ENCODE data around the gene SCIMP.
A peak's percentile ranks its signal among the peaks of the same experiment; 100 is the strongest.
"Not testable (repeated sequence)": the region's sequence is repeated elsewhere in the genome, so short reads cannot be mapped to it uniquely, and the experiment has no call there.

Gene SCIMP

GRCh38 chr17:5234645-5235576 lies at the start of gene SCIMP:
SCIMP (minus strand) TSS chr17:5234860; CDS start chr17:5234755, 105 bp downstream.
- no peak for DNase-seq

GRCh38 chr17:5283571-5284315 lies 49.1 kb upstream of the SCIMP start:
- DNase-seq: no peak

- DNase-seq: no peak
Observed at GRCh38 chr17:5282642-5283217, 48.1 kb upstream of the SCIMP start.

GRCh38 chr17:5281814-5282641 lies 47.4 kb upstream of the SCIMP start, which contains the start of gene RABEP1:
RABEP1 (plus strand) TSS chr17:5282284; CDS start chr17:5282487, 203 bp downstream.
- DNase-seq: peak; percentile 74

DNA sequence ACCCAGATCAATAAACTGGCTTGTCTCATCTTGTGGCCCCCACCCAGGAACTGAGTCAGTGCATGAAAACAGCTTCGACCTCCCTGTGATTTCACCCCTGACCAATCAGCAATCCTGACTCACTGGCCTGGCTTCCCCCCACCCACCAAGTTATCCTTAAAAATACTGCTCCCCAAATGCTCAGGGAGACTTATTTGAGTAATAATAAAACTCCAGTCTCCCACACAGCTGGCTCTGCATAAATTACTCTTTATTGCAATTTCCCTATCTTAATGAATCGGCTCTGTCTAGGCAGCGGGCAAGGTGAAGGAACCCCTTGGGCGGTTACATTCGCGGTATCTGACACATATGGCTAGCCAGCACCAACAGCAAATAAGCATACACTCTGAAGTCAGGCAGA lies 37.7 kb upstream of the SCIMP start:
- DNase-seq: no peak

- no peak for DNase-seq
Observed at GRCh38 chr17:5269241-5269960, 34.7 kb upstream of the SCIMP start.

- no peak for DNase-seq
Observed at GRCh38 chr17:5264893-5265292, 30.2 kb upstream of the SCIMP start.

DNA sequence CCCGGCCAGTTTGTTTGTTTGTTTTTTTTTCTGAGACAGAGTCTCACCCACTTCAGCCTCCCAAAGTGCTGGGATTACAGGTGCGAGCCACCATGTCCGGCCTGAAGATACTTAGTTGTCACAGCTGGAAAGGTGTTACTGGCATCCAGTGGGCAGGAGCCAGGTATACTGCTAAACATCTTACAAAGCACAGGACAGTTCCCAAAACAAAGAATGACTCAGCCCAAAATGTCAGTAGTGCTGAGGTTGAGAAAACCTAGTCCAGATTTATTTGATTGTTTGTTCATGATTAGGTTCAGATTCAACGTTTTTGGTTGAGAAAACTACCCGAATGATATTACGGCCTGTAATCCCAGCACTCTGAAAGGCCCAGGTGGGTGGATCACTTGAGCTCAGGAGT lies 28.8 kb upstream of the SCIMP start:
- no peak for DNase-seq

DNA sequence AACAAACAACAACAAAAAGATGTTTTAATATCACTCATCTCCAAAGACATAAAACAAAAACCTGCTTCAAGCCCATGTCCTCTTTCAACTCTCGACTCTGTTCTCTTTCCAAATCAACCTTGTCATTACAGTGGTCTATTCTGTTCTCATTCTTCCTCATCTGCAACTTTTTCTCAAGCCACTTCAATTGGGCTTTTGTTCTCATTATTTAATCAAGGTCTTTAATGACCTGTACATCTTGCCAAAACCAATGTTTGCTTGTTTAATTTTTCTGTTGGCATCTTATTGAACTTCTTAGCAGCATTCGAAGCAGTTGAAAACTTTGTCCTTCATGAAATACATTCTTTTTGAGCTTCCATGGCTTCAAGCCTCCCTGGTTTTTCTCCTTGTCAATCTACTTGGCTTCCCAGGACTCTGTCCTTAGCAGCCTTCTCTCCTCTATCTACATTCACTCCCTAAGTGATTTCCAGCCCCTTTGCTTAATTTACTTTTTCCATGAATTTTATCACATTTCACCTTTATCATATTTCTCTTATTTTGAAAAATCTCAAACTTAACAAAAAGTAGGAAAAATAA lies 27.8 kb upstream of the SCIMP start:
- DNase-seq: no peak

DNA sequence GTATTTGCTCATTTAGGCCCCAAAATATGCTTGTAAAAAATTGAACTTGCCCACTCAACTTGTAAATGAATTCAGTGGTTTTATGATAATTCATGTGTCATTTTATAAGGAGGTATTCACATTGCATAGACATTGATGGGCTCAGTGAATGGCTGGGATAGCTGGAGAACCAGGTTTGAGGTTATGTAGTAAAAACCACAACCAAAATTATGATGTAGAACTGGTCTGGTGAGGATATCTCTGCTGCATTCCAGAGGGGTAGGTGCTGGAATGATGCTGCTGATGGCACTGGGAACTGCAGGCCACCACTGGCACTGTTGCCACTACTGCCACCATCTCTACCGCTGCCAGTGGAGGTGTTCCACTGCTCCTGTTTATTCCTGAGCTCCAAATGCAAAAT lies 25.9 kb upstream of the SCIMP start:
- DNase-seq: no peak

DNA sequence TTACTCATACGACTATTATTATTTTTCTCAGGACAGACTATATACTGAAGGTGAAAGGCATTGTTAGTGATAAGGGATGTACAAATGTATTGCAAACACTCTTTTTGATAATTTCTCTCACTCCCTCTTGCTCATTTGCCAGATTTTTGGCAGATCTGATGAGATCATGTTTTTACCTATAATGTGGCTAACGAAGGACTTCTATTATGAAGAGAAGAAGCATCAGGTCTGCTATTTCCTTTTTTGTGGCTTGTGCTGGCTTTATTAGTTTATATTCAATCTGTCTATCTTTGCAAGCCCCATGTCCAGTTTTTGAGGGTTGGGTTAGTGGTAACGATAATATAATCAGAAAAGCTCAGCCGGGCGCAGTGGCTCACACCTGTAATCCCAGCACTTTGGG lies 22.5 kb upstream of the SCIMP start:
- no peak for DNase-seq

GRCh38 chr17:5254903-5255521 lies 20.4 kb upstream of the SCIMP start:
- no peak for DNase-seq

GRCh38 chr17:5254414-5254813 lies 19.8 kb upstream of the SCIMP start:
- no peak for DNase-seq

DNA sequence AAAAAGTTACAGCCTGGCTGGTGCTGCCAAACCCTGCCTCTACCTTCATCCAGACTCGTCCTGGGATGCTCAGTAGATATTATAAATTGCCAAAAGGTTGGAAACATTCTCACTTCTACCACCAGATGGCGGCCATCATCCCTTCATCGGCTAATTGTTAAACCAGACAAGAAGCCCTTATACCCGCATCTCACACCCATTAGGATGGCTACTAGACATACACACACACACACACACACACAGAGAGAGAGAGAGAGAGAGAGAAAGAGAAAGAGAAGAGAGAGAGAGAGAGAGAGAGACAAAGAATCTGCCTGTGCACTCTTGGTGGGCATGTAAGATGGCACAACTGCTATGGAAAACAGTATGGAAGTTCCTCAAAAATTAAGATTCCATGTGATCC lies 15.0 kb upstream of the SCIMP start:
- DNase-seq: peak; percentile 25

DNA sequence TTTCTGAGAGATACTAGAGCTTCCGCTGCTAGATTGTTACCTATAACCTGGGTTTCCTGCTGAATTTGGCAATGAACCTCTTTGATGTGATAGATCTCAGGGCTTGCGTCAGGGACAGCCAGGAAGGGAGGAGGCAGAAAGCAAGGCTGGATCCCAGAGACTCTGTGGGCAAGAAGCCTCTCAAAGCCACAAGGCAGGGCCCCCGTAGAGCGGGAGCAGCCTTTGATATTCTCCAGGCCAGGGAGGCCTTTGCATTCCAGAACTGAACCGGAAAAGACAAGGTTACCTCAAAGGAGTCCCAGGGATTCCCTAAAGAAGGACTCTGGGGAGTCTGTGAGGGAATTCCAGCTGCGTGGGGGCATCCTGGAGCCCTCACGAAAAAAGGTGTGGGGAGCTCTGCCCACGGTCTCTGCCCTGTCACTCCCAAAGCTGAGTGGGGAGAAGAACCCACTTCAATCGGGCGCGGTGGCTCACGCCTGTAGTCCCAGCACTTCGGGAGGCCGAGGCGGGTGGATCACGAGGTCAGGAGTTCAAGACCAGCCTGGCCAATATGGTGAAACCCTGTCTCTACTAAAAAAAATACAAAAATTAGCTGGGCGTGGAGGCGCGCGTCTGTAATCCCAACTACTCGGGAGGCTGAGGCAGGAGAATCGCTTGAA lies 14.3 kb upstream of the SCIMP start:
- DNase-seq: no peak

DNA sequence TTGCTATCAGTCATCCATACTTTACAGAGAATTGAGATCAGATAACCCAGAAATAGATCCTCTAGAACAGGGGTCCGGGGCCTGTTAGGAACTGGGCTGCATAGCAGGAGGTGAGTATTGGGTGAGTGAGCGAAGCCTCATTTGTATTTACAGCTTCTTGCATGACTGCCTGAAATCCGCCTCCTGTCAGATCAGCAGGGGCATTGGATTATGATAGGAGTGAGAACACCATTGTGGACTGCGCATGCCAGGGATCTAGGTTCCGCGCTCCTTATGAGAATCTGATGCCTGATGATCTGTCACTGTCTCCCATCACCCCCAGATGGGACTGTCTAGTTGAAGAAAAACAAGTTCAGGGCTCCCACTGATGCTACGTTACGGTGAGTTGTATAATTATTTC lies 13.0 kb upstream of the SCIMP start:
- DNase-seq: no peak

DNA sequence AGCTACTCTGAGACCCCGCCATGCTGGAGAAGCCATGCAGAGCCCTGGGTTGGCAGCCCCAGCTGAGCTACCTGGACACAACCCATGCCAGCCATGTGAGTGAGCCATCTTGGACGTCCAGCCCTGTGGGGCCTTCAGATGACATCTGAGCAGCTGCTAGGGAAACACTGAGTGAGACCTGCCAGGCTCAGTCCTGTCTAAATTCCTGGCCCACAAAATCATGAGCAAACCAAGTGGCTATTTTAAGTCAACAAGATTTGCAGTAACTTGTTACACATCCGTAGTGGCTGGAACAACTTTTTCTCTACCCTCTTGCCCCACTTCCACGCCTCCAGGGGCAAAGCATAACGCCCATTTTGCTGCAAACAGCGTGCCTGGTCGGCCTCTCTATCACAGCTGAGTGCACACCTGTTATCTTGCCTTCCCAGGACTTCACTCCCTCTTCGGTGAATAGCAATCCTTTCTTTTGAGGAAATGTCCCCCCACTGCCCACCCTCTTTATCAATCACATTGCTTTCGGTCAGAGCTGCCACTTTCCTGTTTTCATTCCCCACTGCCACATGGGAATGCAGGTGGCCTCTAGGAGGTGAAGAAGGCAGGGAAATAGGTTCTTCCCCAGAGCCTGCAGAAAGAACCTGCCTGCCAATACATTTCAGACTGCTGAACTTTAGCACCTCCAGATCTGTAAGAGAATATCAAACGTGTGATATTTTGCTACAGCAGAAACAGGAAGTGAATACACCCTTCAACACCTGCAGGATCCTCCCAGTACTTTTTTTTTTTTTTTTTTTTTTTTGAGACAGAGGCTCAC lies 7.4 kb upstream of the SCIMP start:
- no peak for DNase-seq

DNA sequence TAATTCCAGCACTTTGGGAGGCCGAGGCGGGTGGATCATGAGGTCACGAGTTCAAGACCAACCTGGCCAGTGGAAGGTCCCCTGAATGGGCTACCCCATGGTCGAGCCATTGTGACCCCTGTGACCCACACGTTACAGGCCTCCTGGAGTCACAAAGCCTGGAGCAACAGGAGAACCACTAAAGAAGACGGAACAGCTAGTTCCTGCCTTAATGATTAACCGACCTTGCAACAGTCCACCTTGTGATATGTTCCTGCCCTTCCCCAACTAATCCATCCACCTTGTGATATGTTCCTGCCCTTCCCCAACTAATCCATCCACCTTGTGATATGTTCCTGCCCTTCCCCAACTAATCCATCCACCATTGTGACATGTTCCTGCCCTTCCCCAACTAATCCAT lies 5.1 kb upstream of the SCIMP start:
- not testable (repeated sequence) for DNase-seq

- no peak for DNase-seq
Observed at GRCh38 chr17:5238333-5238732, 3.7 kb upstream of the SCIMP start.

DNA sequence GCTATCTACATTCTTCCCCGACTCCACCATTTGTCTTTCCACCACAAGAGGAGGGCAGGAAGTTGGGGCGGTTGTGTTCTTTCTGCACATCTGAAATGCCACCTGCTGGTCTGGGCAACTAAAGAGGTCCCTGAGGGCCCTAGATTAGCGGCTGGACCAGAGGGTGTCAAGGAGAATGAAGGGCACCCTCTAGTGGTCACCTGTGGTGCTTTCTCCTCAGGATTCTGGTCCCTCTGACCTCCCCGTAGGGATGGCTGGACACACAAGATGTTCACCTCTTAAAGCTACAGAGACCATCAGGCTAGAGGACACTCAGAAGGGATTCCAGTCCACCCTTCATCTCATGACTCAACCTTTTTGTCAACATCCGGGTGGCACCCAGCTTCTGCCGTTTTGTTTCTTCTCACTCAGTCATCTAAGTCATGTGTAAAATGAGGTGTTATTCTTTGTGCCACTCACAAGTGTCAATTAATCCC lies 2.9 kb upstream of the SCIMP start:
- DNase-seq: no peak
